Heart left ventricle (tissue), 13 donors: ENCODE results near the gene ITGA11.

Experiments
- CTCF ChIP-seq, 12 donors: fragments of 200-600 bp; sonication (generic) in 4 of 12; IDR thresholded peaks; one replicate each; pipeline versions ENCODE4 v1.5.0 to v1.8.0; 2018 to 2022; ENCODE audit warnings: antibody characterized with exemption in 12 of 12, mild to moderate bottlenecking in 5 of 12
- POLR2A ChIP-seq, 2 donors: fragments of 450-650 bp; IDR thresholded peaks; one replicate each; pipeline ENCODE4 v1.6.1; 2017; ENCODE audit warnings: antibody characterized with exemption in 2 of 2, mild to moderate bottlenecking in 2 of 2, moderate library complexity in 2 of 2
- donor health status: ischemic (EF 13 %, LVEDD 7.1; RV severe dilation, severe dysfunction).
- donor health status: DM: no; HTN: yes; CAD: no.
- donor health status: DM: no; HTN: no; CAD: no.
- donor health status: ischemic (EF 25% LVEDD 6.9; RV normal size, moderate dysfunction).
- donor health status: ischemic (EF 25% LVEDD 5.7; RV mildly dilated, moderate dysfunction).
- donor health status: ischemic (EF 35%, LVEDD 5.7; RV mildly dilated, moderate dysfunction).
- donor health status: nonischemic (EF 11% LVEDD 7.7; RV severe dilation, severe dysfunction).
- donor health status: DM: yes; HTN: yes; CAD: no.
- donor health status: PGD.
- donor health status: ischemic (EF 29% LVEDD 5.4; RV normal size, mild dysfunction).
- donor health status: nonischemic (EF 23%, LVEDD 6.1; RV moderate dilation, normal function).

- TF ChIP-seq CTCF (IDR thresholded peaks at IDR 0.05) (no peak), POLR2A (IDR thresholded peaks at IDR 0.05) (no peak)
Measured at GRCh38 chr15:68421115-68421551, 10.8 kb downstream of the ITGA11 start.
